AG09319 (cell line): Measurements from ENCODE around the gene CAB39L.
A peak's percentile ranks its signal among the peaks of the same experiment; 100 is the strongest.

ENCODE experiments used
- DNase-seq: peaks from one replicate; pipeline ENCODE4 v3.0.0-alpha.2; 2010; ENCODE audit warnings: low read depth; ENCODE audit errors: extremely low read depth
- TF ChIP-seq, protein P1 (sequence below): IDR thresholded peaks from 2 replicates; pipeline ENCODE4 v1.5.1; 2011; ENCODE audit warnings: low read depth, mild to moderate bottlenecking, inconsistent platforms, low read length, moderate library complexity

Gene CAB39L

DNA sequence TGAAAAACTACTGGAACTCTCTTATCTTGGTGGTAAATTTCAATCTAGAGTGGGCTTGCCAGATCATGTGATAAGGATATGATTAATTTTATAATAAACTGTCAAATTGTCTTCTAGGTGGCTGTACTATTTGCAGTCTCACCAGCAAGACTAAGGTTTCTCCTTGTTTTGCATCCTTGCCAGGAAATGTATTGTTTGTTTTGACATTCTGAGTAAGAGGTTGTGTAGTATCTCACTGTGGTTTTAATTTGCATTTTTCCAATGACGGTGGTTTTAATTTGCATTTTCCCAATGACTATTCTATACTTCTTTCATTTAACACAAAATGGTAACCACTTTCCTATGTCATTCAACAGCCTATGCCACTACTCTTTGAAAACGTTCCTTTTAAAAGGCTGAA, 2.0 kb downstream of the CAB39L start:
- DNase-seq = no peak
- TF ChIP-seq, protein P1, sequence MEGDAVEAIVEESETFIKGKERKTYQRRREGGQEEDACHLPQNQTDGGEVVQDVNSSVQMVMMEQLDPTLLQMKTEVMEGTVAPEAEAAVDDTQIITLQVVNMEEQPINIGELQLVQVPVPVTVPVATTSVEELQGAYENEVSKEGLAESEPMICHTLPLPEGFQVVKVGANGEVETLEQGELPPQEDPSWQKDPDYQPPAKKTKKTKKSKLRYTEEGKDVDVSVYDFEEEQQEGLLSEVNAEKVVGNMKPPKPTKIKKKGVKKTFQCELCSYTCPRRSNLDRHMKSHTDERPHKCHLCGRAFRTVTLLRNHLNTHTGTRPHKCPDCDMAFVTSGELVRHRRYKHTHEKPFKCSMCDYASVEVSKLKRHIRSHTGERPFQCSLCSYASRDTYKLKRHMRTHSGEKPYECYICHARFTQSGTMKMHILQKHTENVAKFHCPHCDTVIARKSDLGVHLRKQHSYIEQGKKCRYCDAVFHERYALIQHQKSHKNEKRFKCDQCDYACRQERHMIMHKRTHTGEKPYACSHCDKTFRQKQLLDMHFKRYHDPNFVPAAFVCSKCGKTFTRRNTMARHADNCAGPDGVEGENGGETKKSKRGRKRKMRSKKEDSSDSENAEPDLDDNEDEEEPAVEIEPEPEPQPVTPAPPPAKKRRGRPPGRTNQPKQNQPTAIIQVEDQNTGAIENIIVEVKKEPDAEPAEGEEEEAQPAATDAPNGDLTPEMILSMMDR = no peak

DNA sequence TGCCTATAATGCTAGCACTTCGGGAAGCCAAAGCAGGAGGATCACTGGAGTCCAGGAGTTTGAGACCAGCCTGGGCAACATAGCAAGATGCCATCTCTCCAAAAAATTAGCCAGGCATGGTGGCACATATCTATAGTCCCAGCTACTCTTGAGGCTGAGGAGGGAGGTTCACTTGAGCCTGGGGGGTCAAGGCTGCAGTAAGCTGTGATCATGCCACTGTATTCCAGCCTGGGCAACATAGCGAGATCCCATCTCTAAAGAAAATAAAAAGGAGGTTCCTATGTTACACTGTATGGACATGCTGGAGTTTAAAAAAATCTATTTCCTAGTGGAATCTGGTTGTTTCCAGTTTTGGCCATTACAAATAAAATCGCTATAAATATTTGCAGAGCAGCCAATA, 2.6 kb downstream of the CAB39L start:
- DNase-seq = no peak
- TF ChIP-seq, protein P1 = no peak

DNA sequence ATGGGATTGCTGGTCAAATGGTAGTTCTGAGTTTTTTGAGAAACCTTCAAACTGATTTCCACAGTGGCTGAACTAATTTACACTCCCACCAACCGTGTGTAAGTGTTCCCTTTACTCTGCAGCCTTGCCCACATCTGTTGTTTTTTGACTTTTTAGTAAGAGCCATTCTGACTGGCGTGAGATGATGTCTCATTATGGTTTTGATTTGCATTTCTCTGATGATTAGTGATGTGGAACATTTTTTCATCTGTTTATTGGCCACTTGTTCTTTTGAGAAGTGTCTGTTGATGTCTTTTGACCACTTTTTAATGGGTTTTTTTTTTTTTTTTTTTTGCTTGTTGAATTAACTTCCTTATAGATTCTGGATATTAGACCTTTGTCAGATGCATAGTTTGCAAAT, 4.3 kb downstream of the CAB39L start:
- TF ChIP-seq, protein P1 = no peak
- no peak for DNase-seq

DNA sequence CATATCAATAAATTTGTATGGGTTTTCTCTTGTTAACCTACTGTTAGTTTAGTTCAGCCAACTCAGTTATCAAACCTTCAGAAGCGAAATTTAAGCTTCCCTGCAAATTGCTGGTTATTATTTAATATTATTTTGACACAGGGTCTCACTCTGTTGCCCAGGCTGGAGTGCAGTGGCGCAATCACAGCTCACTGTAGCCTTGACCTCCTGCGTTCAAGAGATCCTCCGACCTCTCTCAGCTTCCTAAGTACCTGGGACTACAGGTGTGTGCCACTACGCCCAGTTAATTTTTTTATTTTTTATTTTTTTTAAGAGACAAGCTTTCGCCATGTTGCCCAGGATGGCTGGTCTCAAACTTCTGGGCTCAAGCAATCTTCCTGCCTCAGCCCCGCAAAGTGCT, 6.2 kb downstream of the CAB39L start:
- DNase-seq = no peak
- TF ChIP-seq, protein P1 = no peak

DNA sequence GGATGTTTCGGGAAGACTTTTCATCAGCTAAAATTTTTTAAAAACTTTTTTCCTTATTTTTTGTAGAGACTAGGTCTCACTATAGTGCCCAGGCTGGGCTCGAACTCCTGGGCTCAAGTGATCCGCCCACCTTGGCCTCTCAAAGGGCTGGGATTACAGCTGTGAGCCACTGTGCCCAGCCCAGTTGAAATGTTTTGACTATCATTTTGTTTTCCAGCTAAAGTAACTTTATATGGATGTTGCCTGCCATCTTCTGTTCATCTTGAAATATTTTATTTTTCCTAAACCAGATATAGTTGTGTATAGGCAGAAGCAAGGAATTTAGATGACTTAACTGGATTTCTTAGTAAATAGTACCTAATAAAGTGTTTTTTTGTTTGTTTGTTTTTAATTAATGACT, 7.0 kb downstream of the CAB39L start:
- TF ChIP-seq, protein P1 = peak; percentile 10; the same call in 1 of the 2 replicates
- DNase-seq = peak; percentile 35

DNA sequence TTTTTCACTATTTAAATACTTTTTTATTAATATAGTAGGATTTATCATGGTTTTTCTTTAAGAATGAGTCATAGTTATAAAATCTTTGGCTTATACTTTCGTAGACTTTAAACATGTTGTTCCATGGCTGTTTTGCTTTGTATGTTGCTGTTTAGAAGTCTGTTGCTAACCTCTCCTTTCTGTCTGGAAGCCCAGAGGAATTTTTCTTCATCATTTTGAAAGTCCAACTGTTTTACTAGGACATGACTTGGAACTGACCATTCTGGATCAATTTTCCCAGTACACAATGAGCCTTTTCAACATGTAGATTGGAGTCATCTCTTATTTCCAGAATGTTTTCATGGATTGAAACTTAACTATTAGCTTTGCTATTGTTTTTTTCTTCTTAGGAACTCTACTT, 7.9 kb downstream of the CAB39L start:
- no peak for DNase-seq
- TF ChIP-seq, protein P1 = no peak

DNA sequence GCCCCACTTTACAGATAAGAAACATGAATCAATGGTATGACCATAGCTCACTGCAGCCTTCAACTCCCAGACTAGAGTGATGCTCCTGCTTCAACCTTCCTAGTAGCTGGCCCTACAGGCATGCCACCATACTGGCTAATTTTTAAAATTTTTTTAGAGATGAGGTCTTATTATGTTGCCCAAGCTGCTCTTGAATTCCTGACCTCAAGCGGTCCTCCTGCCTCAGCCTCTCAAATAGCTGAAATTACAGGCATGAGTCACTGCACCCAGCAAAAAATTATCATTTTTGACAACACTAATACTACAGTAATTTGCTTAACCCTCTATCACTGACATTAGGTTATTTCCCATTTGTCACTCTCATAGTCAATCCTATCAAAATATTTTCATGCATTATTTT, 14.7 kb downstream of the CAB39L start:
- TF ChIP-seq, protein P1 = no peak
- no peak for DNase-seq
